SK-N-SH treated with all-trans-retinoic acid at 6 μM for 48 hours (cell line): ENCODE data around the gene SPAG5.

Source experiments
- ATAC-seq: fragments of 200-7000 bp; cut with Tn5 transposase; 3 replicates; pipeline ENCODE4 v1.9.1; 2020; ENCODE audit warnings: mild to moderate bottlenecking, moderate library complexity
- ARNTL ChIP-seq: fragments of 450-650 bp; formaldehyde crosslinking; IDR thresholded peaks from 2 replicates; pipeline ENCODE4 v1.5.0; 2020; ENCODE audit warnings: low read depth, mild to moderate bottlenecking, moderate library complexity, borderline replicate concordance
- BACH2 ChIP-seq: fragments of 250-450 bp; sonication (Bioruptor Pico); IDR thresholded peaks from 2 replicates; pipeline ENCODE4 v1.9.0; 2021; ENCODE audit warnings: mild to moderate bottlenecking, borderline replicate concordance
- CSDC2 ChIP-seq: fragments of 250-450 bp; sonication (Bioruptor Pico); IDR thresholded peaks from 2 replicates; pipeline ENCODE4 v1.5.0; 2020; ENCODE audit warnings: mild to moderate bottlenecking, moderate library complexity
- ESRRG ChIP-seq: fragments of 250-450 bp; sonication (Bioruptor Pico); IDR thresholded peaks from 2 replicates; pipeline ENCODE4 v1.6.1; 2021; ENCODE audit warnings: mild to moderate bottlenecking
- GLIS3 ChIP-seq: fragments of 250-450 bp; sonication (Bioruptor Pico); IDR thresholded peaks from 2 replicates; pipeline ENCODE4 v1.5.0; 2020; ENCODE audit warnings: mild to moderate bottlenecking, moderate library complexity
- ISL1 ChIP-seq: fragments of 250-450 bp; sonication (Bioruptor Pico); IDR thresholded peaks from 2 replicates; pipeline ENCODE4 v2.1.2; 2022; ENCODE audit warnings: mild to moderate bottlenecking, moderate library complexity
- OSR1 ChIP-seq: fragments of 250-450 bp; sonication (Bioruptor Pico); IDR thresholded peaks from 2 replicates; pipeline ENCODE4 v1.8.0; 2022; ENCODE audit warnings: moderate library complexity, mild to moderate bottlenecking, inconsistent platforms
- PPARA ChIP-seq: fragments of 250-450 bp; sonication (Bioruptor Pico); IDR thresholded peaks from 2 replicates; pipeline ENCODE4 v1.5.0; 2020; ENCODE audit warnings: mild to moderate bottlenecking, borderline replicate concordance
- RARB ChIP-seq: fragments of 250-450 bp; sonication (Bioruptor Pico); IDR thresholded peaks from 2 replicates; pipeline ENCODE4 v1.8.0; 2021; ENCODE audit warnings: mild to moderate bottlenecking, moderate library complexity
- SNAI2 ChIP-seq: fragments of 250-450 bp; sonication (Bioruptor Pico); IDR thresholded peaks from 2 replicates; pipeline ENCODE4 v1.5.0; 2020; ENCODE audit warnings: mild to moderate bottlenecking, moderate library complexity
- TOX ChIP-seq: fragments of 250-450 bp; sonication (Bioruptor Pico); IDR thresholded peaks from 2 replicates; pipeline ENCODE4 v1.8.0; 2021; ENCODE audit warnings: mild to moderate bottlenecking, moderate library complexity, borderline replicate concordance
- ZC3H10 ChIP-seq: fragments of 250-450 bp; sonication (Bioruptor Pico); IDR thresholded peaks from 2 replicates; pipeline ENCODE4 v1.5.1; 2021; ENCODE audit warnings: mild to moderate bottlenecking, moderate library complexity
- ZFP3 ChIP-seq: fragments of 250-450 bp; sonication (Bioruptor Pico); IDR thresholded peaks from 2 replicates; pipeline ENCODE4 v1.5.0; 2020; ENCODE audit warnings: mild to moderate bottlenecking, moderate library complexity
- ZFP30 ChIP-seq: fragments of 450-650 bp; formaldehyde crosslinking; IDR thresholded peaks from 2 replicates; pipeline ENCODE4 v1.5.0; 2022; ENCODE audit warnings: mild to moderate bottlenecking, moderate library complexity
- ZNF565 ChIP-seq: fragments of 450-650 bp; formaldehyde crosslinking; conservative IDR thresholded peaks from 2 replicates; pipeline ENCODE4 v1.5.0; 2020; ENCODE audit warnings: low read depth, mild to moderate bottlenecking, moderate library complexity
- ZNF70 ChIP-seq: fragments of 450-650 bp; formaldehyde crosslinking; IDR thresholded peaks from 2 replicates; pipeline ENCODE4 v1.5.0; 2020; ENCODE audit warnings: mild to moderate bottlenecking, moderate library complexity
- ZNF8 ChIP-seq: fragments of 450-650 bp; formaldehyde crosslinking; IDR thresholded peaks from 2 replicates; pipeline ENCODE4 v1.5.0; 2020; ENCODE audit warnings: mild to moderate bottlenecking, moderate library complexity
- TF ChIP-seq, protein P1 (sequence below): fragments of 250-450 bp; sonication (Bioruptor Pico); IDR thresholded peaks from 2 replicates; pipeline ENCODE4 v1.8.0; 2020; ENCODE audit warnings: mild to moderate bottlenecking, moderate library complexity, borderline replicate concordance
- TF ChIP-seq, protein P2 (sequence below): fragments of 250-450 bp; sonication (Bioruptor Pico); IDR thresholded peaks from 2 replicates; pipeline ENCODE4 v1.5.0; 2020; ENCODE audit warnings: mild to moderate bottlenecking, moderate library complexity
- TF ChIP-seq, protein P3 (sequence below): fragments of 250-450 bp; sonication (Bioruptor Pico); IDR thresholded peaks from 2 replicates; pipeline ENCODE4 v1.5.1; 2021; ENCODE audit warnings: mild to moderate bottlenecking, moderate library complexity
- TF ChIP-seq, protein P4 (sequence below): fragments of 250-450 bp; sonication (Bioruptor Pico); IDR thresholded peaks from 2 replicates; pipeline ENCODE4 v1.8.0; 2021; ENCODE audit warnings: low read depth, mild to moderate bottlenecking, moderate library complexity, borderline replicate concordance
- TF ChIP-seq, protein P5 (sequence below): fragments of 250-450 bp; sonication (Bioruptor Pico); IDR thresholded peaks from 2 replicates; pipeline ENCODE4 v1.5.1; 2020; ENCODE audit warnings: low read depth, mild to moderate bottlenecking, moderate library complexity

Gene SPAG5

DNA sequence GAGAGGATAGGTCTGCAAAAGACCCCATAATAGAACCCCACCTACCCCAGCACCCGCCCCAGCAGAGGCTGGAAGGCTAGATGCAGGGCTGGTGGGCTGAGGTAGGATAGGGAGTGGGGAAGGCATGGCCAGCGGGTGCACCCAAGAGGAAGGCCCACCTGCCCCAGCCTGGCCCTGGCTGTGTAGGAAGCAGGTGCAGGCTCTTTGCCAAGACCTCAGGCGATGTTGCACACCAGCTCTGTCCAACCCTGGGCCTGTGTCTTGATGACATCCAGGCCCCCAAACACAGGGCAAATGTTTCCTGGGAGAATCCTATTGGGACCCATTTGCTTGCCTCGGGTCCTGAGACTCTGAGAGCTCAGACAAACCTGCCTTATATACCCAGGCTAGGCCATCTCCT is 58.6 kb downstream of the SPAG5 start:
- no peak for ATAC-seq
- no peak for TF ChIP-seq RARB (CRISPR knock-in tag)
- TF ChIP-seq GLIS3 (CRISPR knock-in tag): no peak
- no peak for TF ChIP-seq ARNTL (CRISPR knock-in tag)
- TF ChIP-seq CSDC2 (CRISPR knock-in tag): no peak
- TF ChIP-seq TOX (CRISPR knock-in tag): no peak
- TF ChIP-seq, protein P1, sequence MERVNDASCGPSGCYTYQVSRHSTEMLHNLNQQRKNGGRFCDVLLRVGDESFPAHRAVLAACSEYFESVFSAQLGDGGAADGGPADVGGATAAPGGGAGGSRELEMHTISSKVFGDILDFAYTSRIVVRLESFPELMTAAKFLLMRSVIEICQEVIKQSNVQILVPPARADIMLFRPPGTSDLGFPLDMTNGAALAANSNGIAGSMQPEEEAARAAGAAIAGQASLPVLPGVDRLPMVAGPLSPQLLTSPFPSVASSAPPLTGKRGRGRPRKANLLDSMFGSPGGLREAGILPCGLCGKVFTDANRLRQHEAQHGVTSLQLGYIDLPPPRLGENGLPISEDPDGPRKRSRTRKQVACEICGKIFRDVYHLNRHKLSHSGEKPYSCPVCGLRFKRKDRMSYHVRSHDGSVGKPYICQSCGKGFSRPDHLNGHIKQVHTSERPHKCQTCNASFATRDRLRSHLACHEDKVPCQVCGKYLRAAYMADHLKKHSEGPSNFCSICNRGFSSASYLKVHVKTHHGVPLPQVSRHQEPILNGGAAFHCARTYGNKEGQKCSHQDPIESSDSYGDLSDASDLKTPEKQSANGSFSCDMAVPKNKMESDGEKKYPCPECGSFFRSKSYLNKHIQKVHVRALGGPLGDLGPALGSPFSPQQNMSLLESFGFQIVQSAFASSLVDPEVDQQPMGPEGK (CRISPR knock-in tag): no peak
- no peak for TF ChIP-seq ZNF565 (CRISPR knock-in tag)
- no peak for TF ChIP-seq BACH2
- TF ChIP-seq PPARA (CRISPR knock-in tag): no peak
- no peak for TF ChIP-seq OSR1 (CRISPR knock-in tag)
- TF ChIP-seq ZNF70 (CRISPR knock-in tag): no peak

DNA sequence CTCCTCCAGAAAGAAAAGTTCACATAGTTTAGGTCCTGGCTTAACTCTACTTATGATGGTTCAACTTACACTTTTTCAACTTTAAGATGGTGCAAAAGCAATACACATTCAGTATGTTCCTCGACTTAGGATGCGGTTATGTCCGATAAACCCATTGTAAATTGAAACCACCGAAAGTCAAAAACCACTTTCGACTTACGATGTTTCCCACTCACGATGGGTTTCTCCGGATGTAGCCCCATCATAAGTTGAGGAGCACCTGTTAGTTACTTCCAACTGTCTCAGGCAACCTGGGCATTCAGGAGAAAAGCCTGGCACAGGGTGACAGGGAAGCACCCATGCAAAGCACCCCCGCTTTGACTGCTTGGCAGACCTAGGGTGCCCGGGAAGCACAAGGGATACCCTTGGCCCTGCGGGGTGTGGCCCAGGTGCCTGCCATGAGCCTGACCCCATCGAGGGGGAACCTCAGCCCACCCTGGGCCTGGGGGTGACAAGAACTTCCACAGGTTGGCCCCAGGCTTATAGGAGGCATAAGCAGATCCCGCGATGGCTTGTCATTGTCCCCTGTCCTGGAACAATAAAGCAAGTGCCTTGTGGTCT is 60.4 kb downstream of the SPAG5 start:
- TF ChIP-seq, protein P2, sequence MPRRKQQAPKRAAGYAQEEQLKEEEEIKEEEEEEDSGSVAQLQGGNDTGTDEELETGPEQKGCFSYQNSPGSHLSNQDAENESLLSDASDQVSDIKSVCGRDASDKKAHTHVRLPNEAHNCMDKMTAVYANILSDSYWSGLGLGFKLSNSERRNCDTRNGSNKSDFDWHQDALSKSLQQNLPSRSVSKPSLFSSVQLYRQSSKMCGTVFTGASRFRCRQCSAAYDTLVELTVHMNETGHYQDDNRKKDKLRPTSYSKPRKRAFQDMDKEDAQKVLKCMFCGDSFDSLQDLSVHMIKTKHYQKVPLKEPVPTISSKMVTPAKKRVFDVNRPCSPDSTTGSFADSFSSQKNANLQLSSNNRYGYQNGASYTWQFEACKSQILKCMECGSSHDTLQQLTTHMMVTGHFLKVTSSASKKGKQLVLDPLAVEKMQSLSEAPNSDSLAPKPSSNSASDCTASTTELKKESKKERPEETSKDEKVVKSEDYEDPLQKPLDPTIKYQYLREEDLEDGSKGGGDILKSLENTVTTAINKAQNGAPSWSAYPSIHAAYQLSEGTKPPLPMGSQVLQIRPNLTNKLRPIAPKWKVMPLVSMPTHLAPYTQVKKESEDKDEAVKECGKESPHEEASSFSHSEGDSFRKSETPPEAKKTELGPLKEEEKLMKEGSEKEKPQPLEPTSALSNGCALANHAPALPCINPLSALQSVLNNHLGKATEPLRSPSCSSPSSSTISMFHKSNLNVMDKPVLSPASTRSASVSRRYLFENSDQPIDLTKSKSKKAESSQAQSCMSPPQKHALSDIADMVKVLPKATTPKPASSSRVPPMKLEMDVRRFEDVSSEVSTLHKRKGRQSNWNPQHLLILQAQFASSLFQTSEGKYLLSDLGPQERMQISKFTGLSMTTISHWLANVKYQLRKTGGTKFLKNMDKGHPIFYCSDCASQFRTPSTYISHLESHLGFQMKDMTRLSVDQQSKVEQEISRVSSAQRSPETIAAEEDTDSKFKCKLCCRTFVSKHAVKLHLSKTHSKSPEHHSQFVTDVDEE (CRISPR knock-in tag): no peak
- TF ChIP-seq ZFP3 (CRISPR knock-in tag): no peak
- no peak for TF ChIP-seq OSR1 (CRISPR knock-in tag)
- TF ChIP-seq RARB (CRISPR knock-in tag): no peak
- no peak for TF ChIP-seq CSDC2 (CRISPR knock-in tag)
- TF ChIP-seq, protein P3, sequence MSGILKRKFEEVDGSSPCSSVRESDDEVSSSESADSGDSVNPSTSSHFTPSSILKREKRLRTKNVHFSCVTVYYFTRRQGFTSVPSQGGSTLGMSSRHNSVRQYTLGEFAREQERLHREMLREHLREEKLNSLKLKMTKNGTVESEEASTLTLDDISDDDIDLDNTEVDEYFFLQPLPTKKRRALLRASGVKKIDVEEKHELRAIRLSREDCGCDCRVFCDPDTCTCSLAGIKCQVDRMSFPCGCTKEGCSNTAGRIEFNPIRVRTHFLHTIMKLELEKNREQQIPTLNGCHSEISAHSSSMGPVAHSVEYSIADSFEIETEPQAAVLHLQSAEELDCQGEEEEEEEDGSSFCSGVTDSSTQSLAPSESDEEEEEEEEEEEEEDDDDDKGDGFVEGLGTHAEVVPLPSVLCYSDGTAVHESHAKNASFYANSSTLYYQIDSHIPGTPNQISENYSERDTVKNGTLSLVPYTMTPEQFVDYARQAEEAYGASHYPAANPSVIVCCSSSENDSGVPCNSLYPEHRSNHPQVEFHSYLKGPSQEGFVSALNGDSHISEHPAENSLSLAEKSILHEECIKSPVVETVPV: no peak
- no peak for TF ChIP-seq ZFP30 (CRISPR knock-in tag)
- TF ChIP-seq ZC3H10: no peak
- TF ChIP-seq ESRRG (CRISPR knock-in tag): no peak
- TF ChIP-seq PPARA (CRISPR knock-in tag): no peak
- no peak for TF ChIP-seq ISL1 (CRISPR knock-in tag)
- TF ChIP-seq BACH2: no peak
- TF ChIP-seq, protein P4, sequence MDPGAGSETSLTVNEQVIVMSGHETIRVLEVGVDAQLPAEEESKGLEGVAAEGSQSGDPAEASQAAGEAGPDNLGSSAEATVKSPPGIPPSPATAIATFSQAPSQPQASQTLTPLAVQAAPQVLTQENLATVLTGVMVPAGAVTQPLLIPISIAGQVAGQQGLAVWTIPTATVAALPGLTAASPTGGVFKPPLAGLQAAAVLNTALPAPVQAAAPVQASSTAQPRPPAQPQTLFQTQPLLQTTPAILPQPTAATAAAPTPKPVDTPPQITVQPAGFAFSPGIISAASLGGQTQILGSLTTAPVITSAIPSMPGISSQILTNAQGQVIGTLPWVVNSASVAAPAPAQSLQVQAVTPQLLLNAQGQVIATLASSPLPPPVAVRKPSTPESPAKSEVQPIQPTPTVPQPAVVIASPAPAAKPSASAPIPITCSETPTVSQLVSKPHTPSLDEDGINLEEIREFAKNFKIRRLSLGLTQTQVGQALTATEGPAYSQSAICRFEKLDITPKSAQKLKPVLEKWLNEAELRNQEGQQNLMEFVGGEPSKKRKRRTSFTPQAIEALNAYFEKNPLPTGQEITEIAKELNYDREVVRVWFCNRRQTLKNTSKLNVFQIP (CRISPR knock-in tag): no peak
- TF ChIP-seq SNAI2 (CRISPR knock-in tag): no peak
- no peak for TF ChIP-seq ZNF70 (CRISPR knock-in tag)
- no peak for ATAC-seq

DNA sequence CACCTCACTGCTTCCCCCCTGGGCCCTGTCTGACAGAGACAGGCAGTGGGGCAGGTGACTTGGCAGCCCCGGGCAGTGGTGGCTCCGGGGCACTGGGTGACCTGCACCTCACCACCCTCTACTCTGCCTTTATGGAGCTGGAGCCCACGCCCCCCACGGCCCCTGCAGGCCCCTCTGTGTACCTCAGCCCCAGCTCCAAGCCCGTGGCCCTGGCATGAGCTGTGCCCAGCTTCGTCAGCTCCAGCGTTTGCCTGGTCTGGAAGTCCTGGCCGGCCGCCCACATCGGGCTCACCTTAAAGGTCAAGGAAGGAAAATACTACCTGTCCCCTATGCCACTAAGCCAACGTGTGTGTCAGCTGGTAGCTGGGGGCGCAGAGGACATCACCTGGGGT is 61.6 kb downstream of the SPAG5 start:
- TF ChIP-seq SNAI2 (CRISPR knock-in tag) (no peak), RARB (CRISPR knock-in tag) (no peak), ZNF8 (CRISPR knock-in tag) (no peak), ISL1 (CRISPR knock-in tag) (no peak), GLIS3 (CRISPR knock-in tag) (no peak), TOX (CRISPR knock-in tag) (no peak), ESRRG (CRISPR knock-in tag) (no peak), ZC3H10 (no peak), PPARA (CRISPR knock-in tag) (no peak), ZNF565 (CRISPR knock-in tag) (no peak)
- TF ChIP-seq, protein P2 (CRISPR knock-in tag): no peak
- TF ChIP-seq, protein P5, sequence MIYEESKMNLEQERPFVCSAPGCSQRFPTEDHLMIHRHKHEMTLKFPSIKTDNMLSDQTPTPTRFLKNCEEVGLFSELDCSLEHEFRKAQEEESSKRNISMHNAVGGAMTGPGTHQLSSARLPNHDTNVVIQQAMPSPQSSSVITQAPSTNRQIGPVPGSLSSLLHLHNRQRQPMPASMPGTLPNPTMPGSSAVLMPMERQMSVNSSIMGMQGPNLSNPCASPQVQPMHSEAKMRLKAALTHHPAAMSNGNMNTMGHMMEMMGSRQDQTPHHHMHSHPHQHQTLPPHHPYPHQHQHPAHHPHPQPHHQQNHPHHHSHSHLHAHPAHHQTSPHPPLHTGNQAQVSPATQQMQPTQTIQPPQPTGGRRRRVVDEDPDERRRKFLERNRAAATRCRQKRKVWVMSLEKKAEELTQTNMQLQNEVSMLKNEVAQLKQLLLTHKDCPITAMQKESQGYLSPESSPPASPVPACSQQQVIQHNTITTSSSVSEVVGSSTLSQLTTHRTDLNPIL (CRISPR knock-in tag): no peak
- TF ChIP-seq, all 23 proteins: peak for 0
- ATAC-seq: no peak
